ENCODE results near the gene GPX2.

GPX2 gene

GRCh38 chr14:64963611-64964010 is 21.1 kb upstream of the GPX2 start:
- Histone ChIP-seq H3K4me3 (ENCODE audit: low read depth, low read length, poor library complexity, severe bottlenecking) (no peak overlapping the region), H3K4me2 (ENCODE audit: low read length) (no peak overlapping the region), H2AFZ (ENCODE audit: low read length) (no peak overlapping the region), H3K36me3 (ENCODE audit: insufficient read depth, low read length) (no peaks in the 10 kb centered on the region), H4K20me1 (ENCODE audit: insufficient read depth, low read length) (no peaks in the 10 kb centered on the region), H3K9me2 (ENCODE audit: low read depth, low read length) (no peaks in the 10 kb centered on the region), H3K9ac (ENCODE audit: low read length) (no peak overlapping the region), H3K27ac (ENCODE audit: low read depth, low read length, poor library complexity, severe bottlenecking) (no peak overlapping the region), H3F3A (ENCODE audit: insufficient read depth, low read length) (no peaks in the 10 kb centered on the region), H3K79me2 (ENCODE audit: insufficient read depth, low read length) (no peaks in the 10 kb centered on the region), H3K27me3 (ENCODE audit: insufficient read depth, low read length) (no peaks in the 10 kb centered on the region), H3K4me1 (ENCODE audit: insufficient read depth, low read length, severe bottlenecking) (no peaks in the 10 kb centered on the region), H3K9me3 (ENCODE audit: low read length) (no peaks in the 10 kb centered on the region)
- TF ChIP-seq CTCF (IDR thresholded peaks at IDR 0.05; ENCODE audit: low read length) (no peak), EZH2 (IDR thresholded peaks at IDR 0.05; ENCODE audit: borderline replicate concordance, low read length) (no peak)

GRCh38 chr14:64960762-64961276 is 18.3 kb upstream of the GPX2 start:
- peak; percentile 19; the same call in 1 of the 2 replicates for TF ChIP-seq CTCF (IDR thresholded peaks at IDR 0.05; ENCODE audit: low read length)
- no peak for TF ChIP-seq EZH2 (IDR thresholded peaks at IDR 0.05; ENCODE audit: borderline replicate concordance, low read length)
- Histone ChIP-seq H3K9me3 (ENCODE audit: low read length) (no peaks in the 10 kb centered on the region), H3K4me1 (ENCODE audit: insufficient read depth, low read length, severe bottlenecking) (no peaks in the 10 kb centered on the region), H2AFZ (ENCODE audit: low read length) (no peak overlapping the region), H3K4me3 (ENCODE audit: low read depth, low read length, poor library complexity, severe bottlenecking) (no peak overlapping the region), H3K27ac (ENCODE audit: low read depth, low read length, poor library complexity, severe bottlenecking) (no peak overlapping the region), H3K4me2 (ENCODE audit: low read length) (no peak overlapping the region), H3K79me2 (ENCODE audit: insufficient read depth, low read length) (no peaks in the 10 kb centered on the region), H3K36me3 (ENCODE audit: insufficient read depth, low read length) (no peaks in the 10 kb centered on the region), H3K27me3 (ENCODE audit: insufficient read depth, low read length) (no peaks in the 10 kb centered on the region), H3F3A (ENCODE audit: insufficient read depth, low read length) (no peaks in the 10 kb centered on the region), H3K9ac (ENCODE audit: low read length) (no peak overlapping the region), H4K20me1 (ENCODE audit: insufficient read depth, low read length) (no peaks in the 10 kb centered on the region), H3K9me2 (ENCODE audit: low read depth, low read length) (no peaks in the 10 kb centered on the region)

DNA sequence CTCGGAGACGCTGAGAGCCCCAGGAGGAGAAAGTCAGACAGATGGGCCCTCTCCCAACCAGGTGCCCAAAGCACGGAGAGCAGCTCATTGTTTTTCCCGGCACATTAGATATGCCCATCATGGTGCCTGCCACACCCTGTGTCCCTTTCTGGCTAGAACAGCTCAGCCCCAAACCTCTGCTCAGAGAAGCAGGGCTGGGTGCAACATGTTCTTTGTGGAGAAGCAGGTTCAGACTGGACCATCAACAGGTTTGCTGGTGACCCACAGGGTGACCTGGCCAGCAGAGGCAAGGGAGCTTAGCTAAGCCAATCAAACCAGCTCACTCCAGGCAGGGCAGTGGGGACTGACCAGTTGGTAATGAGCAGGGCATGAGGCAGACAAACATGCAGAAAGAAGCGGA is 16.2 kb upstream of the GPX2 start:
- Histone ChIP-seq H3K27ac (ENCODE audit: low read depth, low read length, poor library complexity, severe bottlenecking) (no peak overlapping the region), H2AFZ (ENCODE audit: low read length) (no peak overlapping the region), H3K79me2 (ENCODE audit: insufficient read depth, low read length) (no peaks in the 10 kb centered on the region), H3K9me2 (ENCODE audit: low read depth, low read length) (no peaks in the 10 kb centered on the region), H3K36me3 (ENCODE audit: insufficient read depth, low read length) (no peaks in the 10 kb centered on the region), H3K4me2 (ENCODE audit: low read length) (no peak overlapping the region), H3K9ac (ENCODE audit: low read length) (no peak overlapping the region), H3K27me3 (ENCODE audit: insufficient read depth, low read length) (no peaks in the 10 kb centered on the region), H3F3A (ENCODE audit: insufficient read depth, low read length) (no peaks in the 10 kb centered on the region), H4K20me1 (ENCODE audit: insufficient read depth, low read length) (no peaks in the 10 kb centered on the region), H3K4me1 (ENCODE audit: insufficient read depth, low read length, severe bottlenecking) (no peaks in the 10 kb centered on the region), H3K4me3 (ENCODE audit: low read depth, low read length, poor library complexity, severe bottlenecking) (no peak overlapping the region), H3K9me3 (ENCODE audit: low read length) (no peaks in the 10 kb centered on the region)
- TF ChIP-seq CTCF (IDR thresholded peaks at IDR 0.05; ENCODE audit: low read length) = no peak
- TF ChIP-seq EZH2 (IDR thresholded peaks at IDR 0.05; ENCODE audit: borderline replicate concordance, low read length) = no peak

Measured in OCI-LY1 (cell line).